ENCODE results near the gene ETV7.

The ETV7 gene

DNA sequence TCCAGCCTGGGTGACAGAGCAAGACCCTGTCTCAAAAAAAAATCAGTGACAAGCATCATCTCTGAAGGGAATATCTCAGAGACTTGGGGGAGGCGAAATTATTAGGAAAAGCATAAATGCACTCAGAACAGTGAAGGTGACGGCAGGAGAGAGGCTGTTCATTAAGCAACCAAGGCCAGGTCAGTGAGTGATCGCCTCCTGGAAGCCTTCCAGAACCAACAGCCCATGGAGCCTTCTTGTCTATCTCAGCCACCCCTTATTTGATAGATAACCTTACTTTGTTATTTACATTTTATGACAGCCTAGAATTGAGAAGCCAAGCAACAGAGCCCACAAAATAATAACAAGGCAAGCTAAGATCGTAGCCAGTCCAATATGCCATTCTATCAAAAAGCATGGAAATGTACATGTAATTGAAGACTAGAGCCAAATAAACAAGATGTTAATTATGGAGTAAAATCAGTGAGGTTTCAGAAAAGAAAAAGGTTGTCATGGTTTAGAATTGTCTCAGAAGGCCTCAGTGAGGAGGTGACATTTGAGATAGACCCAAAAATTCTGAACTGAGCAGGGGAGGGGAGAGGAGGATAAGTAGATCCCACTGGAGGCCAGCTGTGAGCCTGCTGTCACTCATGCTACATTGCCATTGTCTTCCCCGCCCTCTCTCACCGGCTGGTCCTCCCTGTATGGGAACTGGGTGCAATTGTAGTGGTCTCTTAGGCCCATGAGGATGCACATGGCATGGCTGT, 68.6 kb downstream of the ETV7 start:
- DNase-seq = no peak

DNA sequence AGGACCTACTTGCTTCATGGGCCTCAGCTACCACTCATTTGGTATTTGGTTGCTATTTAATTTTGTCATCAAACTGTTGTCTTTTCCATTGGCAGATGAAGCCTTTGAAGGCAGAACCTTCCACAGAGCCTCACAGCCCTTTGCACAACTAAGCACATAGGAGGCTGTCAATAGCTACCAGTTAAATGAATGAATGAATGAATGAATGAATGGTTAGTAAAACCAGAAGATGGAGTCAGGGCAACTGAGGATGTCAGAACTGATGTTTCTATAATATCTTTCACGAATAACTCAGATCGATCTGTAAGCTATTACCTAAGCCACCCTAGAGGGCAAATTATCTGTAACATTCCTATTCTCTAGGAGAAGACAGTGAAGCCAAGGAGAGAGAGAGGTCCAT, 69.8 kb downstream of the ETV7 start:
- no peak for DNase-seq
